Stimulated activated CD8-positive, alpha-beta memory T cell treated with anti-CD3 and anti-CD28 coated beads, Interleukin-4, amount 100 ng/mL, for 1 hour (primary cell): ENCODE data around the gene GPR78.

Experiments used
- DNase-seq, 2 donors: peaks; one replicate each; pipeline ENCODE4 v3.0.0-alpha.2; 2020; ENCODE audit warnings: low read depth in 2 of 2, low spot score in 1 of 2

GPR78 gene

DNA sequence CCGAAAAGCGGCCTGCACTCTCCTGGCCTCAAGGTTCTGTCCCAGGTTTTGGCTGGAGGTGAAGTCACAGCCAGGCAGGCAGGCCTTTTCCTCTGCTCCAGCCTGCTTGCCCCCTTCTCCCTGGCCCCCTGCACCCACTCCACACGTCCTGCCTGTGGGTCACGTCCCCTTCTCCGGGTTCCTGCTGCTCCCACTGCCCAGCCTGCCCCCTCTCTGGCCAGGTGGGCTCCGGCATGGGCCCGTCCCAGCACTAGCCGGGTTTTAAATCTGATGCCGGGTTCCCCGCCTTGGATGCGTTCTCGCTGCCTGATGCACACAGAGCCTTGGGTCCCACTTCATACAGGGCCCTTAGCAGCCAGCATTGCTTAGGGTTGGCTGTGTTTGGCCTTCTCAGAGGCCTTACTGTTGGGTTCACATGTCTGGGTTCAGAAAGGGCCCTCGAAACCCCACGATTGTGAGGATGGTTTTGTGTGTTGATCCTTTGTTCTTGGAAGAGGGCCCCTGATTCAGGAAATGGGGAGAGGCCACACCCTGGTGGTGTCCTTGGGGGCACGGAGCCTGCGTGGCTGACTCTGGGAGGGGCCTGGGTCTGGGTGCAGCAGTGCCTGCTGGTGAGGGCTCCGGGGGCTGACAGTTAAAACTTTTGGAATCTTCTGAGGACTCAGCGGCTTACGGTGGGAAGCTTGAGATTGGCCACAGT is 18.3 kb downstream of the GPR78 start:
- DNase-seq, result no peak

DNA sequence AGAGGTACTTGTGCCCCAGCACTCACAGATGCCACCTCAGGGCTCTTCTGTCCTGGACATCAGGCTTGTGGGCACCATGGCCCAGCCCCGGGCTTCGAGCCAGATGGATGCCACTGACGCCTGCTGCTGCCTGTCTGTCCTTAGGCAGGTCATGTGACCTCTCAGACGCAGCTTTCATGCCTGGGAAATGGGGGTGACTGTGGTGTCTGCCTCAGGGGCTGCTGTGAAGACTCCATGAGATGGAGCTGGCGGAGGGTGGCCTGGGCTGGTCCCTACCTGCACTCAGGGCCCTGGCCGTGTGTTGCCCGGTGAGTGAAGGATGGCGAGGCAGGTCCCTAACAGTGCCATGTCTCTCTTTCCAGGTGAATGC is 18.9 kb downstream of the GPR78 start:
- DNase-seq, result no peak

- DNase-seq, result no peak
Observed at GRCh38 chr4:8599657-8600056, 19.5 kb downstream of the GPR78 start.

GRCh38 chr4:8600266-8600665 is 20.1 kb downstream of the GPR78 start:
- no peak for DNase-seq

- DNase-seq, result no peak
Observed at GRCh38 chr4:8600686-8601085, 20.5 kb downstream of the GPR78 start.

- no peak for DNase-seq
Observed at GRCh38 chr4:8601086-8601485, 20.9 kb downstream of the GPR78 start.

DNA sequence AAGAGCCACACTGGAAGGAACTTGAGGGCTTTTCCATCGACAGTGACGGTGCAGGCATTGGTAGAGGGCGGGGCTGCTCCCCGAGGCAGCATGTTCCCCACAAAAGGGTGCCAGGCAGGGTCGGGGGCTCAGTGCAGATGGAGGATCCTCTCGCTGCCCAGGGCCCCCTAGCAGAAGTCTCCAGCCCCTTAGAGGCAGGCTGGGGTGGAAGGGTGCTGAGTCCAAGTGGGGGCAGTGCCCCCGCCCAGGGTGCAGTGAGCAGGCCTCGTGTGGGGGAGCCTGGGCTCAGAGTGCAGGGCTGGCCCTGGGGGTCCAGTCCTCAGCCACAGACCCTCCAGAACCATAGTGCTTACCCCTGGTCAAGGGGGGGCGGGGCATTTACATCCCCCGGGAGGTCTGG is 21.4 kb downstream of the GPR78 start:
- no peak for DNase-seq

GRCh38 chr4:8602686-8603430 is 22.7 kb downstream of the GPR78 start:
- DNase-seq, result no peak

DNA sequence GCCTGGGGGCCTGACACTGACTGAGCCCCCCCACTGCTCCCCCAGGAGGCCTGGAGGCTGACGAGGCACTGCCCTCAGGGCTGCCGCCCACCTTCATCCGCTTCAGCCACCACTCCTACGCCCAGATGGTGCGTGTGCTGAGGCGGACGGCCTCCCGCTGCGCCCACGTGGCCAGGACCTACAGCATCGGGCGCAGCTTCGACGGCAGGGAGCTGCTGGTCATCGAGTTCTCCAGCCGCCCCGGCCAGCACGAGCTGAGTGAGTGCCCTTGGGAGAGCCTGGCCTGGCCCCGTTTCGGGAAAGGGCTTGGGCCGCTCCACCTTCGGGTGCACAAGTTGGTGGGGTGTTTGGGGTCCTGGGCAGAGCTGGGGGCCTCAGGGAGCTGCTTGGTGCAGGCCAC is 23.7 kb downstream of the GPR78 start:
- no peak for DNase-seq

- no peak for DNase-seq
Observed at GRCh38 chr4:8605289-8605688, 25.1 kb downstream of the GPR78 start.

DNA sequence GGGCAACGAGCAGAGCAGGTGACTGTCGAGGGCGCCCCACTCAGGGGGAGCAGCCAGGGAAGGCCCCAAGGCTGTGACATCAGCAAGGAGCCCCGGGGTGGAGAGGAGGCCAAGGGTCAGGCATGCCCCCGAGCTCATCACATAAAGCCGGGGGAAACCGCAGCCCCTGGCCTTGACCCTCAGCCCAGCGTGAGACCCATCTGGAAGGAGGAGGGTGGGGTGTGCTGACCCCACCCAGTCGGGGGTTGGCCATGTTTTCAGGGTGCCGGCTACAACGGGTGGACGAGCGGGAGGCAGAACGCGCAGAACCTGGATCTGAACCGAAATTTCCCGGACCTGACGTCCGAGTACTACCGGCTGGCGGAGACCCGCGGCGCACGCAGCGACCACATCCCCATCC is 26.3 kb downstream of the GPR78 start:
- no peak for DNase-seq

DNA sequence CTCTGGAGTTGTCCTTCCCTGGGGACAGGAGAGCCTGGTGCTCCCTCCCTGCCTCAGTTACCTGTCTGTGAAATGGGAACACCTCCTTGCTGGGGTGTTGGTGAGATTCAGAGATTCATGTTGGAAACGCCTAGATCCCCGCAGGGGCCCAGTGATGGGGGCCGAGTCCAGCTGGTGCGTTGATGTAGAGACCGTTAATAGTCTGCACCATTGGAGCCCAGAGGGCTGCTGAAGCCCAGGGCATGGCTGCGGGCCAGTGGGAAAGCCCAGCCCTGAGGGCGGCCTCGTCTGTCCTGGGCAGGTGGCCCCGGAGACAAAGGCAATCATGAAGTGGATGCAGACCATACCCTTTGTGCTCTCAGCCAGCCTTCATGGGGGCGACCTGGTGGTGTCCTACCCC is 26.8 kb downstream of the GPR78 start:
- no peak for DNase-seq

DNA sequence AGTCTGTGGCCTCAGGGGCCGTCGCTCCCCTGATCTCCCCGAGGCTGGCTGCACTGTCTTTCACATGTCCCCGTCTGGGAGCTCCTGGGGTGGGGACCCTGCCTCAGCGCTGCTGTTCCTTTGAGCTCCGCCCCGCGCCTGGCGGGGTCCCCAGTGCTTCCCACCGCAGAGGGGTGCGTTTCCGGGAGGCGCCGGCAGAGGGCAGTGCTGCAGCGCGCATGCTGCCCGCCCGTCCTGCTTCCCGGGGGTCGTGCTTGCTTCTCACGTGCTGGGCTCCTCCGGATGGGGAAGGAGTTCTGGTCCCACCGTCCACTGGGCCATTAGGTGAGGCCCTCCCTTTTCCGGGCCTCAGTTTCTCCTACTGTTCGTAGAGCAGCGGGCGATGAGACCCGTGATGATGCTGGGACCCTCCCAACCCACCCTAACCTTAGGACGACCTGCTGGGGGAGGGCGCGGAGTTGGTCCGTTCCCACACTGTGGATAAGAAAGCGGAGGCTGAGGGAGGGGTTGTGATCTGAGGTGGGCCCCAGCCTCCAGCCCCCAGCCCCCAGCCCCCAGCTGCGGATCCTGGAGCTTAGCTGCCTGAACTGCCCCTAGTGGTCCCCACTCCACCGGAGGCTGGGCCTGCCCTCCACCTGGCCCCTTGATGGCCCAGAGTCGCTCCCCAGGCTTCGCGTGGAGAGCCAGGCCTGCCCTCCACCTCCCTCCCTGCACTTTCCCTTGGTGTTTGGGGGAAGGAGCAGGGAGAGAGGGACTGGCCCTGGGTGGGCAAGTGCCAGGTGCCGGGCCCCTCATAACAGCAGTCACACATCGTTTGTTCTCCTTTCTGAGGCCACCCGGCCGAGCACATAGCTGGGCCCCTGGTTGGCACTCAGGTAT is 27.6 kb downstream of the GPR78 start:
- DNase-seq, result no peak

DNA sequence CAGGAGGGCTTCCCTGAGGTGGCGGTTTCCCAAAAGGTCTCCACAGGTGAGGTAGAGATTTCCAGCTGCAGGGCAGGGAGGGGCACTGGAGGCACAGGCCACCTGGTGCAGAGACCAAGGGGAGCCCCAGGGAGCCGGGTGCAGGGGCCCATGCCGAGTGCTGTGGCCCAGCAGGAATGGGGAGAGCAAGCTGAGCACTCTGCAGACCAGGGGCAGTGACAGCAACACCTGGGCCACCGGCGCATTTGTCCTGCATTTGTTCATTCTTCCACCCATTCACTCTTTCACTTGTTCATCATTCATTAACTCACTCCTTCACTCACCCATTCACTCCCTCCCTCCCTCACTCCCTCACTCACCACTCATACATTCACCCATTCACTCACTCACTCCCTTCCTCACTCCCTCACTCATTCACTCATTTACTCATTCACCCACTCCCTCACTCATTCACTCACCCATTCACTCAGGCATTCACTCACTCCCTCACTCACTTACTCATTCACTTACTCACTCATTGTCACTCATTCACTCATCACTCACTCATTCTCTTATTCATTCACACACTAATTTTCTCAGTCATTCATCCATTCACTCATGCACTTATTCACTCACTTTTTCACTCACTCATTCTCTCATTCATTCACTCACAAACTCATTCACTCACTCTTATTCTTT is 28.7 kb downstream of the GPR78 start:
- no peak for DNase-seq

GRCh38 chr4:8609406-8609805 is 29.2 kb downstream of the GPR78 start:
- no peak for DNase-seq

GRCh38 chr4:8609824-8610350 is 29.7 kb downstream of the GPR78 start:
- no peak for DNase-seq

- DNase-seq, result no peak
Observed at GRCh38 chr4:8610858-8611616, 30.8 kb downstream of the GPR78 start.

DNA sequence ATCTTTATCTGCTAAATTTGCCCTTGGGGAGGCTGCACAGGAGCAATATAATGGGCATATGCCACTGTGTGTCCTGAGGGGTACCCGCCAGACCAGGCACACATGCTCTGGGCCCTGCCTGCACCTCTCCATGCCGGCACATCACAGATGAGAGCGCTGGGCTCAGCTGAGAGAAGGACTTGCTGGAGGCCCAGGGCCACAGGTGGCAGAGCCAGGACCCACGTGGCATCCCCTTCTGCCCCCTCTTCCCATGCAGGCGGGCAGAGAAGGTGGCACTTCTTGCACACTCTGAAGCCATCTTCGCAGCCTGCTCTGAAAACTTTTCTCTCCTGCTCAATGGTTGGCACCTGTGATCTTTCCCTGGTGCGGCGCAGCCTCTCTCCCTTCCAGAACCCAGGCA is 32.5 kb downstream of the GPR78 start:
- no peak for DNase-seq

DNA sequence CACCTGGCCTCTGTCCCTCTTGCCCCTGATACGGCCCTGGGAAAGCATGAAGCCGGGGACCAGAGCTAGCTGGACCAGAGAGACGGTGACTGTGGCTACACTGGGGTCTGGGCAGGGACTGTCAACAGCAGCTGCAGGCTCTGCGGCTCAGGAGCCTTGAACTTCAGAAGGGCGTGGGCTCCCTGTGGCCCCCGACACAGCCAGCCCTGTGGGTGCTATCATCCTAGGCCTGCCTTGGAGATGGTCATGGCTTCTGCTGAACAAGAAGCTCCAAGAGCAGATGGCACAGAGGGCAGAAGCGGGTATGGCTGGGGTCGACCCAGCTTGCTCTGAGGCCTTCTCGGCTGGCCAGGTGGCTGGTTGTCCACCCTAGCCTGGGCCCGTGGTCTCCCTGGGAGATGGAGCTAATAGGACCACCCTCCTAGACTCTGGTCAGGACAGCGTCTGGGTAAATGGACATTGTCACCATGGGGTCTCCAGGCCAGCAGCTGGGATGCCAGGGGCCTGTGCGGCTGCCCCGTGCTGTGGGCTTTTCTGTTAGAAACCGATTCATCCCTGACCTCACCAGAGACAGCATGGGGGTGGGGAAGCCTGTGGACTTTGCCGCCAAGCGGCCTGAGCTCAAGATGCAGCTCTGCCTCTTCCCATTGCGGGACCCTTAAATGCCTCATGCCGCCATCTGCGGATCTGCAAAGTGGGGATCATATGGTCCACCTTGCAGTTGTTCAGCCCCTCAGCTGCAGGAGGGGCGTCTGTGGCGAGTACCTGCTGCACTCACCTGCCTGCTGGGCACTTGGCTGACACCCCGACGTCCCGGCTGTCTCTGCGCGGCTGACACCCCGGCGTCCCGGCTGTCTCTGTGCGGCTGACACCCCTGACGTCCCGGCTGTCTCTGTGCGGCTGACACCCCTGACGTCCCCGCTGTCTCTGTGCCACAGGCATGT is 33.5 kb downstream of the GPR78 start:
- DNase-seq, result no peak
